Measurements from ENCODE around the gene OR1F1.
"Not testable (repeated sequence)": the region's sequence is repeated elsewhere in the genome, so short reads cannot be mapped to it uniquely, and the experiment has no call there.

OR1F1 gene

GRCh38 chr16:3171855-3172593 is 16.0 kb upstream of the OR1F1 start:
- no peak for FAIRE-seq
- DNase-seq (ENCODE audit: insufficient read length, low spot score): no peak

GRCh38 chr16:3173892-3174617 is 13.9 kb upstream of the OR1F1 start:
- no peak for DNase-seq (ENCODE audit: insufficient read length, low spot score)
- no peak for FAIRE-seq

DNA sequence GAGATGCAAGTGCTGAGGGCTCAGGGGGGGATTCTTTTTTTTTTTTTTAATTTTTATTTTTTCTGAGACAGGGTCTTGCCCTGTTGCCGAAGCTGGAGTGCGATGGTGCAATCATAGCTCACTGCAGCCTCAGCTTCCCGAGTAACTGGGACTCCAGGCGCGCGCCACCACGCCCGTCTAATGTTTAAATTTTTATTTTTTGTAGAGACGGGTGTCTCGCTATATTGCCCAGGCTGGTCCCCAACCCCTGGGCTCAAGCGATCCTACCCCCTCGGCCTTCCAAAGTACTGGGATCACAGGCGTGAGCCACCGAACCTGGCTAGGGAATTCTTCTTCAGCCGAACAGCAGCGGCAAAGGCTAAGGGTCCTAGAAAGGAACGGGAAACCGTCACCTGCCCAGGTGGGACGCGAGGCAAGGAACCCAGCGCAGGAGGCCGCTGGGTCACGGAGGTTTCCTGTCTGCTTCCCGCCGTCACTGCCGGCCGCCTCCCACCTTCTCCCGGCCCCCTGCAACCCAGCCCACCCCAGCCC is 13.3 kb upstream of the OR1F1 start:
- DNase-seq (ENCODE audit: insufficient read length, low spot score): no peak
- FAIRE-seq: no peak

DNA sequence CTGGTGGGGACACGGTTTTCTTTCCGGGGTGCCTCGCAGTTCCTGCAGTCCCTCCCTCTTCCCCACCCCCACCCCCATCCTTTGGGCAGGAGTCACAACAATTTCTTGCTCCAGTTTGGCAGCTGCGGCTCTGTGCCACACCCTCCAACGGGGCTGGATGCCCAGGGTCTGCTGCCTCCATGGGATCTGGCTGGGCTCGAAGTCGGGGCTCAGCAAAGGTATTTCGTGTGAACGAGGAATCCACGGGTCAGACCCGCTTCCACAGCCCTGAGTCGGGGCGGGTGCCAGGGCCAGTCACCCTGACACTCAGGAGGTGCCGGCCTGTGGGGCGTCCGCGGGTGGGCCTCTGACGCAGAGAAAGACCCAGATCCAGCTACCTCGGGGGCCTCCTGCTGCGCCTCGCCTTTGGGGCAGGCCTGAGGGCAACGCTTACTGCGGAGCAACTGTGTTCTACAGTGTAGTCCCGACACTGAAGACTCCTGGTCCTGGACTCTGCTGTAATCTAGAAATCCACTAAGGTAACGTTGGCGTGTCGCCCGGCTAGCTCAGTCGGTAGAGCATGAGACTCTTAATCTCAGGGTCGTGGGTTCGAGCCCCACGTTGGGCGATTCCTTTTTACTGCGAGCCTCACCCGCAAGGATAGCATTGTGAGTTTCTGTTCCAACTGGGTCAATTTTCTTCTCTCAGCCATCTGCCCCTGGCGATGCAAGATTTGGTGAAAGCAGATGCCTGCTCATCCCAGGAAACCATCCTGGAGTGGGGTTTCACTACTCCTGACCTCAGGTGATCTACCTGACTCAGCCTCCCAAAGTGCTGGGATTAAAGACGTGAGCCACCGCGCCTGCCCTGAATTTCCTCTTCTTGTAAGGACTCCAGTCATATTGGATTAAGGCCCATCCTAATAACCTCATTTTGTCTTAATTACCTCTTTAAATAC is 12.6 kb upstream of the OR1F1 start:
- DNase-seq (ENCODE audit: insufficient read length, low spot score) (no peak), FAIRE-seq (no peak)

- no peak for FAIRE-seq
- no peak for DNase-seq (ENCODE audit: insufficient read length, low spot score)
Measured at GRCh38 chr16:3179651-3180050, 8.4 kb upstream of the OR1F1 start.

- DNase-seq (ENCODE audit: insufficient read length, low spot score) (no peak), FAIRE-seq (no peak)
Measured at GRCh38 chr16:3180445-3180878, 7.5 kb upstream of the OR1F1 start.

DNA sequence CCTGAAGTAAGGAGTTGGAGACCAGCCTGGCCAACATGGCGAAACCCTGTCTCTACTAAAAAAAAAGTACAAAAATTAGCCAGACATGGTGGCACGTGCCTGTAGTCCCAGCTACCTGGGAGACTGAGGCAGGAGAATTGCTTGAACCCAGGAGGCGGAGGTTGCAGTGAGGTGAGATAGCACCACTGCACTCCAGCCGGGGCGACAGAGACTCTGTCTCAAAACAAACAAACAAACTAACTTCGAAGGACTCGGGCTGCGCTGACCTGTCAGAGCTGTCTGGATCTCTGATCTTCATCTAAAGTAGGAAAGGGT is 5.8 kb upstream of the OR1F1 start:
- FAIRE-seq; DNase-seq (ENCODE audit: insufficient read length, low spot score): not testable (repeated sequence)

GRCh38 chr16:3182608-3183444 is 5.2 kb upstream of the OR1F1 start:
- no peak for DNase-seq (ENCODE audit: insufficient read length, low spot score)
- FAIRE-seq: no peak

DNA sequence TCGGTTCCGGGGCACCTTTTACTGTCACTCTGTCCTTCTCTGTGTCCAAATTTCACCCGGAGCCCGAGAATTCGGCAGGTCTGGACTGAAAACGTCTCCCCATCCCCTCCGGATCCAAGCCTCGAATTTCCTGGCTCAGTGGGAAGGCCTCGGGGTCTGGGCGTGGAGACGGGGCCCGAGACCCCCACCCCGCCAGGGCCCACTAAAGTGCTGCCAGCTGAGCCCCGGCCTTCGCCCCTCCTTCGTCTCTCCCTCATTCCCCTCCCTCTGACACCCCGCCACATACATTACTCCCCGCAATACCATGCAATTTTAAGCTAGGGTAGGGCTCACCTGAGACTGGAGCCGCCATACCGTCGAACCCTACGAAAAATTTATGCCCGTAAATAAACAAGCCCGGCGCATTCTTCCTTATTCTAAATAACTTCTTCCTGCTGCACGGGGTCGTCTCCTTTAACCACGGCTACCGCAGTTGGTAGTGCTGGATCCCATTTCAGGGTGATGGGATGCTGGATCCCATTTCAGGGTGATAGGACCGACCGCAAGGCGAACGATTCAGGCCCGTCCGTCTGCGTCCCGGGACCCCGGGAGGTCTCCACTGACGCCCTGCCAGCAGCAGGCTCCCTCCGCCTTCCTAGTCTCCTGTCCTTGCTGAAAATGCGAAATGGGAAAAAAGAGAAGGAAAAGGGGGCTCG is 4.4 kb upstream of the OR1F1 start:
- DNase-seq (ENCODE audit: insufficient read length, low spot score): no peak
- FAIRE-seq: no peak

DNA sequence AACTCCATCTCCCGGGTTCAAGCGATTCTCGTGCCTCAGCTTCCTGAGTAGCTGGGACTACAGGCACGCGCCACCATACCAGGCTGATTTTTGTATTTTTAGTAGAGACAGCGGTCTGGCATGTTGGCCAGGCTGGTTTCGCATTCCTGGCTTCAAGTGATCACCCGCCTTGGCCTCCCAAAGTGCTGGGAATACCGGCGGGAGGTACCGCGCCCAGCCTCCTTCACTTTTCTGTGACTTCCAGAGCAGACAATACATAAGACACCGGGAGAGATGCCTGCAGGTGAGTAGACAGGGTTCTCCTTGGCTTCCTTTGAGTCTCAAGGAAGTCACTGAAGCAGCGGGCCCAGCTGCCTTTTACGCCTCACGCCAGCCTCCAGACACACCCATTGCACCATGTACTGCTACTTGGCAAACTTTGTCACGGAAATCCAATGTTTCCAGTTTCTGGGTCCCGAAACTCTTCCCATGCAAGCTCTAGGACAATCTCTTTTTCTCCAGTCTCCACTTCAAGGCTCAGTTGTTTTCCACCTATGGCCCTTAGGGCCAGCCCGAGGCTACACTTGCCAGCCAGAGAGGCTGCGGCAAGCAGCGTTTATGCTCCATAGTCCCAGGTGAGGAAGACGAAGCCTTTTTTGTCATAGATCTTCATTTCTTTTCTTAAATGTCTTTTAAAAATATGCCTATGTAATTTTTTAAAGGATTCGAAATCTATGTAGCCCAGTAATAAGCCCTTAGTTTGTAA is 886 bp upstream of the OR1F1 start:
- DNase-seq (ENCODE audit: insufficient read length, low spot score): no peak

DNA sequence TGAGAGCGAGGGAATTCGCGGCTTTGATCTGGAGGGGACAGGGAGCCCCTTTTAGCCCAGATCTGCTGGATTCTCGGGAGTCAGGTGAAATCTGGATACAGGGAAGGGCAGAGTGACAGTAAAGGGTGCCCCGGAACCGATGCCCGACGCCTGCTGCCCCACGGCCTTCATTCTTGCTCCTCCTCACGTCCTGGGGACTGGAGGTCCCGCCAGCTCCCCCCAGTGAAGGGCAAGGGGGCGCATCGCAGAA is 596 bp downstream of the OR1F1 start:
- DNase-seq (ENCODE audit: insufficient read length, low spot score) (no peak), FAIRE-seq (no peak)

More for the DNA sequence above, 886 bp upstream of the OR1F1 start:
- FAIRE-seq: no peak

DNA sequence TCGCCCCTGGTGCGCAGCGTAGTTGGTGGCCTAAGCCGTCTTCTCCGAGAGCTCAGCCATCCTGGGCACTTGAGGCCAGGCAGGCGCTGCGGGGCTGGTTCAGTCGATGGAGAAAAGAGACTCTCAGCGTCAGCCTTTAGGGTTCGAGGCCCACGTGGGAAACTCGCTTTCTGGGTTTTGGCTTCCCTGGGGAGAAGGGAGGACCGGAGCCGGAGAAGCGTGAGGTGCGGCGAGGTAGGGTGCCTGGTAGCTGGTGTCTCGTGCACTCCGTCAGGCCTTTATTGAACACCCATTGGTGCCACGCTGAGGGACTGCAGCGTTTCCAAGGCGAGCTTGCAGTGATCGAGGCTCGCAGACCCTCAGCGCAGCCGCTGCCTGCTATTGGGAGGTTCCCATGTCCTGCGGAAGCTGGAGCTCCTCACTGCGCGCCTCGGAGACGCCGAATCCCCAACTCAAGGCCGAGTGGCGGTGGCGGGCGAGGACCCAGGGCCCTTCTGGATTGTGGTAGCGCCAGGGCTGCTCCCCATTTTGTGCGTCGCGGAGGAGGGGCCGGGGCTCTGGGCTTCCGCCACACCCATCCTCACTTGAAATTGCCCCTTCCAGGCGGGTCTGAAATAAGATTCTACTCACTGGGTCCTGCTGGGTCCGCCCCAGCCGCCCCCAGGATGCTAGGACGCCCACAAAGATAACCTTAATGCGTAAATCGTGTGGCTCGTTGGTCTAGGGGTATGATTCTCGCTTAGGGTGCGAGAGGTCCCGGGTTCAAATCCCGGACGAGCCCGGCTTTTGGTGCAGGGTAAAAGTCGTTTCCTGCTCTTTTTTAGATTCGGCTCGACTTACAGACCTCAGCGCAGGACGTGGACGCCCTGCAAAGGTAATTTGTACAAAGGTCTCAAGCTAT is 1.2 kb downstream of the OR1F1 start:
- no peak for FAIRE-seq
- no peak for DNase-seq (ENCODE audit: insufficient read length, low spot score)

DNA sequence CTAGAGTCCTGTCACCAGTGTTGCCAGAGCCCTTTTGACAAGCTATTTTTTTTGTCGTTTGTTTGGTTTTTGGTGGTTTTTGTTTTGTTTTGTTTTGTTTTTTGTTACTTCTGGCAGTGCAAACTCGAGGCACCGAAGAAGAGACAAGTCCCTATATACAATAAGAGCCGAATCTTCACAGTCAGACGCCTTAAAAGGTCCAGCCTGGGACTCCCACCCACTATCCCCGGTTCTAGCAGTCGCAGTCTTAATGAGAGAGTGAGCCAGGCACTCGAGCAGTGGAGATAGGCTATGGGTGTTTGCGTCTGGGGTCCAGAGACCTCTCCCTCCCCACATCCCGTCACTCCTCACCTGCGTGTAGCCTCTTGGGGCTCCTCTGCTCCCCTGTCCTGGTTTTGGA is 1.9 kb downstream of the OR1F1 start:
- DNase-seq (ENCODE audit: insufficient read length, low spot score): no peak
- no peak for FAIRE-seq

- FAIRE-seq: no peak
- no peak for DNase-seq (ENCODE audit: insufficient read length, low spot score)
Measured at GRCh38 chr16:3190949-3191353, 2.9 kb downstream of the OR1F1 start.

DNA sequence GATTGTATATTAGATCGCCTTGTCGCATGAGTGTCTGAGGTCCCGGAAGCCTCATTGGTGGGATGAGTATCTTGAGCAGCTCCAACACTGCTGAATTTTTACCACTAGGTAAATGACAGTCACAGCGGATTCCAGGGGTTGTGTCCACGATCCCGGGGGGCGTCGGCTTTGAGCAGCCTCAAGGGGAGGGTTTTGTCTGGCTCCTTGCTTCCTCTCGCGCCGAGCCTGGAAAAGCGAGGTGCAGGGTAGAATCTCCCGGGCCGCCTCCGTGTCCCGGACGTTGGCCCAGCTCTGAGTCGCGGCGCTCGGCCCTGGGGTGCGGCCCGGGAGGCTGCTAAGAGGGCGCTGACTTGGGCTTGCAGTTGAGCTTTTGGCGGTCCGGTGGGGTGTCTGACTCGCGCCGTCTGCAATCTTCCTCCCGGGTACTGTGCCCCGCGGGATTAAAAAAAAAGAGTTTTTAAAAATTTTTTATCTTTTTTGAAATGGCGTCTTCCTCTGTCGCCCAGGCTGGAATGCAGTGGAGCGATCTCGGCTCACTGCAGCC is 4.5 kb downstream of the OR1F1 start:
- no peak for FAIRE-seq

GRCh38 chr16:3193221-3194212 is 5.5 kb downstream of the OR1F1 start:
- FAIRE-seq: no peak
- no peak for DNase-seq (ENCODE audit: insufficient read length, low spot score)

More for the DNA sequence above, 4.5 kb downstream of the OR1F1 start:
- no peak for DNase-seq (ENCODE audit: insufficient read length, low spot score)

DNA sequence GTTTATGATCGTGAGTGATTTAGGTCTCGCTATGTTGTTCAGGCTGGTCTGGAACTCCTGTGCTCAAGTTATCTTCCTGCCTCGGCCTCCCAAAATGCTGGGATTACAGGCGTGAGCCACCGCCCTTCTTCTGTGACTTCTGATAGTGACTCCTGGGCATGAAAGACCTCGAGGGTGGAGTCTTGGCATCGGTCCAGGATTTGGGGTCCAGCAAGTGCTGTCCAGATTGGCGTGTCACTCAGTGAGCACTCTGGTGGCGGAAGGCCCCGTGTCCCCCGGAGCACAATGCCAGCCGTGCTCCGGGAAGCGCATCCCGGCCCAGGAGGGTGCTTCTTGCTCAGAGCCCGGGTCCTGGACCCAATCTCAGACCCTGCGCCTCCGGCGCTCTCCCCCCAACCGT is 6.8 kb downstream of the OR1F1 start:
- no peak for DNase-seq (ENCODE audit: insufficient read length, low spot score)

More for the DNA sequence above, 6.8 kb downstream of the OR1F1 start:
- no peak for FAIRE-seq

Measured in HTR-8/SVneo (cell line).